ENCODE measurements around the gene UGT1A3.

GRCh38 chr2:233699424-233700027 is 29.3 kb upstream of the UGT1A3 start:
- TF ChIP-seq CTCF (IDR thresholded peaks at IDR 0.05) = no peak
- TF ChIP-seq ZFX (IDR thresholded peaks at IDR 0.05; ENCODE audit: borderline replicate concordance) = no peak
